IMR-90 (cell line): ENCODE results near the gene RBM10. TPM values are rescaled to one million over a fixed set of nuclear protein-coding genes. Genes with fewer than 3 reads are reported as not detected.

ENCODE experiments used
- ATAC-seq: fragments of 200-7000 bp; cut with Tn5 transposase; 2 replicates; pipeline ENCODE4 v1.9.1; 2020; ENCODE audit warnings: low read depth, mild to moderate bottlenecking, moderate library complexity
- BruUV-seq: library from RNA; stranded (reverse); fragments of 400-500 nt; replicated peaks from 2 replicates; lab custom pipeline; 2021; lab: Mats Ljungman, UMichigan
- CTCF ChIA-PET: fragments of 300-600 bp; formaldehyde crosslinking; extraction: SDS; loops from one replicate; lab custom pipeline; 2021; ENCODE audit warnings: antibody characterized with exemption; lab: Yijun Ruan, JAX
- POLR2A ChIA-PET: fragments of 300-600 bp; sonication (Branson Sonifier 250); formaldehyde crosslinking; loops from one replicate; lab custom pipeline; 2022; ENCODE audit warnings: antibody characterized with exemption; ENCODE audit not compliant: unreplicated experiment; lab: Charles Lee
- DNase-seq: peaks from one replicate; pipeline ENCODE4 v3.0.0; 2013
- H2AFZ ChIP-seq: replicated peaks from 2 replicates; pipeline ENCODE3; 2013; ENCODE audit warnings: low read length, mild to moderate bottlenecking; ENCODE audit not compliant: poor library complexity
- H2AK5ac ChIP-seq: 2 replicates; pipeline ENCODE4 v1.6.1; 2013; ENCODE audit warnings: low read depth, low read length, inconsistent platforms
- H2AK9ac ChIP-seq: replicated peaks from 2 replicates; pipeline ENCODE3; 2013; ENCODE audit warnings: mild to moderate bottlenecking, low read depth, low read length, moderate library complexity; ENCODE audit not compliant: poor library complexity
- H2BK120ac ChIP-seq: 2 replicates; pipeline ENCODE4 v1.6.1; 2013; ENCODE audit warnings: low read depth, low read length, inconsistent platforms
- H2BK15ac ChIP-seq: 3 replicates; pipeline ENCODE4 v1.6.1; 2013; ENCODE audit warnings: low read depth, low read length, inconsistent platforms
- H2BK20ac ChIP-seq: 2 replicates; pipeline ENCODE4 v1.6.1; 2013; ENCODE audit warnings: low read depth, mild to moderate bottlenecking, inconsistent platforms, low read length, moderate library complexity
- H2BK5ac ChIP-seq: 2 replicates; pipeline ENCODE4 v1.6.1; 2013; ENCODE audit warnings: mild to moderate bottlenecking, low read depth, low read length, inconsistent platforms; ENCODE audit not compliant: poor library complexity, severe bottlenecking
- H3K14ac ChIP-seq: replicated peaks from 2 replicates; pipeline ENCODE4 v1.6.1; 2013; ENCODE audit warnings: low read depth, low read length, inconsistent platforms
- H3K18ac ChIP-seq: 2 replicates; pipeline ENCODE4 v1.6.1; 2013; ENCODE audit warnings: low read depth, low read length, control low read depth
- H3K23ac ChIP-seq: 2 replicates; pipeline ENCODE4 v1.6.1; 2013; ENCODE audit warnings: low read depth, low read length, inconsistent platforms
- H3K27ac ChIP-seq: 2 replicates; pipeline ENCODE4 v1.5.1; 2013; ENCODE audit warnings: mild to moderate bottlenecking, control low read depth, low read length; ENCODE audit not compliant: insufficient read depth
- H3K27me3 ChIP-seq: 2 replicates; pipeline ENCODE4 v1.6.1; 2013; ENCODE audit warnings: low read length; ENCODE audit not compliant: control insufficient read depth, insufficient read depth
- H3K36me3 ChIP-seq: 2 replicates; pipeline ENCODE4 v1.6.1; 2013; ENCODE audit warnings: low read length, mixed read lengths; ENCODE audit not compliant: control insufficient read depth, insufficient read depth
- H3K4ac ChIP-seq: 2 replicates; pipeline ENCODE4 v1.6.1; 2013; ENCODE audit warnings: low read depth, low read length, inconsistent platforms
- H3K4me1 ChIP-seq: 2 replicates; pipeline ENCODE4 v1.6.1; 2013; ENCODE audit warnings: low read length, mixed read lengths; ENCODE audit not compliant: control insufficient read depth, insufficient read depth
- H3K4me2 ChIP-seq: 2 replicates; pipeline ENCODE4 v1.6.1; 2013; ENCODE audit warnings: low read depth, mild to moderate bottlenecking, control low read depth, low read length, moderate library complexity
- H3K4me3 ChIP-seq: 2 replicates; pipeline ENCODE4 v1.5.1; 2013; ENCODE audit warnings: low read depth, mild to moderate bottlenecking, control low read depth, low read length, moderate library complexity; ENCODE audit not compliant: insufficient read depth
- H3K56ac ChIP-seq: 2 replicates; pipeline ENCODE4 v1.6.1; 2013; ENCODE audit warnings: low read length, inconsistent platforms; ENCODE audit not compliant: insufficient read depth; ENCODE audit errors: extremely low read depth
- H3K79me1 ChIP-seq, 2 experiments: 2 replicates each; pipeline ENCODE4 v1.6.1; 2013; ENCODE audit warnings: low read length in 2 of 2, inconsistent platforms in 1 of 2, low read depth in 1 of 2
- H3K9ac ChIP-seq: 2 replicates; pipeline ENCODE4 v1.6.1; 2013; ENCODE audit warnings: low read depth, low read length, control low read depth
- H3K9me1 ChIP-seq: 2 replicates; pipeline ENCODE4 v1.6.1; 2013; ENCODE audit warnings: low read length, inconsistent platforms; ENCODE audit not compliant: insufficient read depth
- H3K9me3 ChIP-seq: 2 replicates; pipeline ENCODE4 v1.6.1; 2013; ENCODE audit warnings: low read length; ENCODE audit not compliant: control insufficient read depth, insufficient read depth
- H4K20me1 ChIP-seq: 2 replicates; pipeline ENCODE4 v1.6.1; 2013; ENCODE audit warnings: low read length, inconsistent platforms; ENCODE audit not compliant: insufficient read depth
- H4K5ac ChIP-seq: 2 replicates; pipeline ENCODE4 v1.6.1; 2013; ENCODE audit warnings: mild to moderate bottlenecking, low read depth, low read length, control low read depth
- H4K8ac ChIP-seq, 2 experiments: 2 replicates each; pipeline ENCODE4 v1.6.1; 2013; ENCODE audit warnings: low read depth in 2 of 2, low read length in 2 of 2, control low read depth in 1 of 2, inconsistent platforms in 1 of 2
- H4K91ac ChIP-seq: 2 replicates; pipeline ENCODE4 v1.6.1; 2013; ENCODE audit warnings: low read depth, low read length, inconsistent platforms; ENCODE audit not compliant: insufficient read depth
- BHLHE40 ChIP-seq: fragments of 150-350 bp; IDR thresholded peaks from 2 replicates; pipeline ENCODE4 v1.6.1; 2016; ENCODE audit warnings: mild to moderate bottlenecking, low read depth, low read length
- CHD1 ChIP-seq: IDR thresholded peaks from 2 replicates; pipeline ENCODE4 v1.6.1; 2012; ENCODE audit warnings: low read depth, low read length, improper control_type of control experiment
- FOS ChIP-seq: fragments of 150-350 bp; IDR thresholded peaks from 2 replicates; pipeline ENCODE4 v1.6.1; 2016; ENCODE audit warnings: low read depth, low read length
- MAFK ChIP-seq: IDR thresholded peaks from 2 replicates; pipeline ENCODE4 v1.6.1; 2012; ENCODE audit warnings: low read depth, low read length, improper control_type of control experiment
- MAZ ChIP-seq: IDR thresholded peaks from 2 replicates; pipeline ENCODE4 v1.6.1; 2012; ENCODE audit warnings: low read depth, mild to moderate bottlenecking, low read length, improper control_type of control experiment, moderate library complexity, borderline replicate concordance
- RAD21 ChIP-seq: IDR thresholded peaks from 2 replicates; pipeline ENCODE4 v1.6.1; 2012; ENCODE audit warnings: low read length, improper control_type of control experiment
- WGBS, 2 experiments: methylation state at CpG; one replicate each; pipeline versions ENCODE4 v1.1.5 to v1.1.7; 2013; ENCODE audit warnings: missing lambda C conversion rate in 2 of 2; ENCODE audit not compliant: insufficient read length in 1 of 2; ENCODE audit errors: extremely low coverage in 2 of 2; 5-methylcytosine and 5-hydroxymethylcytosine counted together
- dilution Hi-C: fragments of 300-500 bp; cut with HindIII; formaldehyde crosslinking; loops from one replicate; pipeline ENCODE4 v1.14.3; 2018; ENCODE audit warnings: low sequenced_read_pairs; ENCODE audit not compliant: unreplicated experiment
- in situ Hi-C: fragments of 300-500 bp; cut with MboI; formaldehyde crosslinking; loops from 3 replicates; pipeline ENCODE4 v1.14.3; 2019; ENCODE audit warnings: low sequenced_read_pairs, inconsistent platforms, mixed read lengths
- intact Hi-C: fragments of 100-400 bp; cut with micrococcal nuclease; formaldehyde crosslinking; loops from 2 replicates; pipeline ENCODE4 v1.10.0; 2022
- polyA plus RNA-seq, 3 experiments: library from polyadenylated mRNA; depleted of rRNA; stranded (reverse); fragments of >200 nt; gene quantifications; 2 replicates each; pipeline ENCODE4 v1.2.3, GENCODE V29; 2012; ENCODE audit warnings: low replicate concordance in 1 of 3
- total RNA-seq: library from RNA; depleted of rRNA; stranded (reverse); fragments of >200 nt; gene quantifications from 2 replicates; pipeline ENCODE4 v1.2.3, GENCODE V29; 2012
- TF ChIP-seq, protein P1 (sequence below): fragments of 150-350 bp; IDR thresholded peaks from 2 replicates; pipeline ENCODE4 v1.6.1; 2016; ENCODE audit warnings: low read depth, mild to moderate bottlenecking, low read length, moderate library complexity, borderline replicate concordance

Gene RBM10
- total and polyA plus RNA-seq, 2 of the 4 experiments (the other 2 are of a cell fraction), result 33.4 to 36.0 TPM

DNA sequence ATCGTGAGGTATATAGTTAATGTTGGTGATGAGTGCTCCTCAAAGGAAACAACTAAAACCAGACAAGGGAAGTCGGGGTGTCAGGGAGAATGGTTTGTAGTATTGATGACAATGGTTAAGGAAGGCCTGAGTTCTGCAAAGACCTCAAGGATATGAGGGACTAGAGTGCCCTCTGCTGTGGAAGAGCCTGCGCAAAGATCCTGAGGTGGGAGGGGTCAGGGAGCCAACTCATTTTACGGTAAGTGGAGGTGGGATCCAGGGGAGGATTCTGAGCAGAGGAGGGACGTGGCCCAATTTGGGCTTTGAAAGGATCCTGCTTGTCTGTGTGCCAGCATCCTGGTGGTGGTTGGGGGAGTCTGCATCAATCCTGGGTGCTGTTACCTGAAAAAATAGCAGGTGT is 59.9 kb downstream of the RBM10 start:
- intact Hi-C loops, result no loop called here
- Histone ChIP-seq H3K14ac (no peak overlapping the region), H3K79me1 (peaks cover 22 to 45% of the 10 kb centered on the region in 2 experiments), H3K9ac (no peak overlapping the region), H3K4ac (no peak overlapping the region), H3K4me2 (no peak overlapping the region), H2BK120ac (no peak overlapping the region), H3K18ac (no peak overlapping the region), H4K8ac (no peak overlapping the region), H3K36me3 (peaks cover 86% of the 10 kb centered on the region), H2AK5ac (no peak overlapping the region), H3K9me1 (no peaks in the 10 kb centered on the region), H2BK5ac (no peak overlapping the region), H3K9me3 (no peaks in the 10 kb centered on the region), H3K23ac (no peak overlapping the region), H3K27me3 (no peaks in the 10 kb centered on the region; the same call in 1 of the 2 replicates), H2AK9ac (no peak overlapping the region), H4K5ac (no peak overlapping the region), H3K4me1 (no peaks in the 10 kb centered on the region), H4K91ac (no peak overlapping the region), H4K20me1 (peaks cover 55% of the 10 kb centered on the region), H3K56ac (no peak overlapping the region), H3K4me3 (no peak overlapping the region), H2AFZ (no peak overlapping the region), H3K27ac (no peak overlapping the region), H2BK20ac (no peak overlapping the region), H2BK15ac (no peak overlapping the region)
- dilution Hi-C loops, result no loop called here
- ATAC-seq, result no peak
- CTCF ChIA-PET, result no interaction called here
- in situ Hi-C loops, result loop anchor here (25.0 kb wide), 1 partner anchor 432 kb away; the partner anchor contains the start of gene CFP
- BruUV-seq, result no TSS peak
- POLR2A ChIA-PET, result no interaction called here
- TF ChIP-seq CHD1 (no peak), FOS (no peak), MAFK (no peak), RAD21 (no peak), BHLHE40 (no peak), MAZ (no peak)
- TF ChIP-seq, protein P1, sequence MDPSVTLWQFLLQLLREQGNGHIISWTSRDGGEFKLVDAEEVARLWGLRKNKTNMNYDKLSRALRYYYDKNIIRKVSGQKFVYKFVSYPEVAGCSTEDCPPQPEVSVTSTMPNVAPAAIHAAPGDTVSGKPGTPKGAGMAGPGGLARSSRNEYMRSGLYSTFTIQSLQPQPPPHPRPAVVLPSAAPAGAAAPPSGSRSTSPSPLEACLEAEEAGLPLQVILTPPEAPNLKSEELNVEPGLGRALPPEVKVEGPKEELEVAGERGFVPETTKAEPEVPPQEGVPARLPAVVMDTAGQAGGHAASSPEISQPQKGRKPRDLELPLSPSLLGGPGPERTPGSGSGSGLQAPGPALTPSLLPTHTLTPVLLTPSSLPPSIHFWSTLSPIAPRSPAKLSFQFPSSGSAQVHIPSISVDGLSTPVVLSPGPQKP, result no peak
- 100% methylated on average over 2 of the region's 5 CpGs; no CpG with 5 or more reads in 1 of the 2 experiments for WGBS, 2 experiments
- DNase-seq, result no peak
